DND-41 (cell line): Measurements from ENCODE around the gene KDELR1.

Source experiments
- ATAC-seq: fragments of 200-7000 bp; cut with Tn5 transposase; 3 replicates; pipeline ENCODE4 v1.9.1; 2021; ENCODE audit warnings: low read depth; ENCODE audit not compliant: insufficient read depth
- DNase-seq: peaks from one replicate; pipeline ENCODE4 v3.0.0-alpha.2; 2020
- H2AFZ ChIP-seq: 2 replicates; pipeline ENCODE4 v1.6.0; 2012; ENCODE audit warnings: low read depth, low read length
- H3K27ac ChIP-seq: 2 replicates; pipeline ENCODE4 v1.5.1; 2012; ENCODE audit warnings: low read length, inconsistent platforms
- H3K27me3 ChIP-seq: fragments of 200-600 bp; sonication (generic); 2 replicates; pipeline ENCODE4 v1.6.0; 2012; ENCODE audit warnings: low read length, mild to moderate bottlenecking, inconsistent platforms; ENCODE audit not compliant: insufficient read depth, poor library complexity
- H3K36me3 ChIP-seq: 2 replicates; pipeline ENCODE4 v1.5.1; 2012; ENCODE audit warnings: low read length, inconsistent platforms; ENCODE audit not compliant: insufficient read depth
- H3K4me1 ChIP-seq: 2 replicates; pipeline ENCODE4 v1.5.1; 2012; ENCODE audit warnings: mild to moderate bottlenecking, low read length; ENCODE audit not compliant: insufficient read depth
- H3K4me2 ChIP-seq: 2 replicates; pipeline ENCODE4 v1.6.0; 2012; ENCODE audit warnings: mild to moderate bottlenecking, moderate library complexity, low read length, inconsistent platforms; ENCODE audit not compliant: insufficient read depth
- H3K4me3 ChIP-seq, 2 experiments: fragments of 200-600 bp in 1 of 2; shearing (Covaris generic) in 1 of 2; 2 replicates each; pipeline ENCODE4 v1.5.1; 2012 to 2016; ENCODE audit warnings: inconsistent platforms in 2 of 2, low read length in 2 of 2, mild to moderate bottlenecking in 2 of 2, low read depth in 1 of 2, moderate library complexity in 1 of 2
- H3K79me2 ChIP-seq: 2 replicates; pipeline ENCODE4 v1.6.0; 2012; ENCODE audit warnings: low read length, inconsistent platforms; ENCODE audit not compliant: insufficient read depth
- H3K9ac ChIP-seq: 2 replicates; pipeline ENCODE4 v1.6.0; 2012; ENCODE audit warnings: low read depth, mild to moderate bottlenecking, inconsistent platforms, low read length, moderate library complexity
- H3K9me3 ChIP-seq: 2 replicates; pipeline ENCODE4 v1.5.1; 2012; ENCODE audit warnings: low read length, moderate library complexity, mild to moderate bottlenecking, inconsistent platforms; ENCODE audit not compliant: insufficient read depth, severe bottlenecking
- H4K20me1 ChIP-seq: 2 replicates; pipeline ENCODE4 v1.6.0; 2012; ENCODE audit warnings: low read length; ENCODE audit not compliant: insufficient read depth
- EZH2 ChIP-seq: IDR thresholded peaks from 3 replicates; pipeline ENCODE4 v1.6.1; 2012; ENCODE audit warnings: borderline replicate concordance, low read depth, mild to moderate bottlenecking, moderate library complexity, low read length, inconsistent platforms; ENCODE audit not compliant: severe bottlenecking
- TF ChIP-seq, protein P1 (sequence below): IDR thresholded peaks from 2 replicates; pipeline ENCODE4 v1.5.1; 2012; ENCODE audit warnings: borderline replicate concordance, low read length, moderate library complexity, mild to moderate bottlenecking; ENCODE audit not compliant: poor library complexity, severe bottlenecking; ENCODE audit errors: extremely low read depth

Gene KDELR1

DNA sequence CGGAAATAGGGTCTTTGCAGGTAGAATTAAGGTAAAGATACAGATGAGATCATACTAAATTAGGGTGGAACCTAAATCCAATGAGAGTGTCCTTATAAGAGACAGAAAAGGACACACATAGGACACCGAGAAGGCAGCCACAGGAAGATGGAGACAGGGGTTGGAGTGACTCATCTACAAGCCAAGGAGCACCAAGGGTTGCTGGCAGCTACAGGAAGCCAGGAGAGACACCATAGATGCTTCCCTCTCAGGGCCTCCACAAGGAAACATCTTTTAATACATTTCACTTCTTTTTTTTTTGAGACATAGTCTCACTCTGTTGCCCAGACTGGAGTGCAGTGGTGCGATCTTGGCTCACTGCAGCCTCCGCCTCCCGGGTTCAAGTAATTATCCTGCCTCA, 37.7 kb downstream of the KDELR1 start:
- H3K36me3 ChIP-seq = no peaks in the 10 kb centered on the region
- no peaks in the 10 kb centered on the region for H3K27me3 ChIP-seq
- no peaks in the 10 kb centered on the region for H3K9me3 ChIP-seq
- H4K20me1 ChIP-seq = no peaks in the 10 kb centered on the region
- no peak overlapping the region for H3K4me2 ChIP-seq
- H3K4me1 ChIP-seq = no peaks in the 10 kb centered on the region
- H2AFZ ChIP-seq = no peak overlapping the region
- no peak overlapping the region for H3K4me3 ChIP-seq
- H3K9ac ChIP-seq = no peak overlapping the region
- DNase-seq = no peak
- TF ChIP-seq, protein P1, sequence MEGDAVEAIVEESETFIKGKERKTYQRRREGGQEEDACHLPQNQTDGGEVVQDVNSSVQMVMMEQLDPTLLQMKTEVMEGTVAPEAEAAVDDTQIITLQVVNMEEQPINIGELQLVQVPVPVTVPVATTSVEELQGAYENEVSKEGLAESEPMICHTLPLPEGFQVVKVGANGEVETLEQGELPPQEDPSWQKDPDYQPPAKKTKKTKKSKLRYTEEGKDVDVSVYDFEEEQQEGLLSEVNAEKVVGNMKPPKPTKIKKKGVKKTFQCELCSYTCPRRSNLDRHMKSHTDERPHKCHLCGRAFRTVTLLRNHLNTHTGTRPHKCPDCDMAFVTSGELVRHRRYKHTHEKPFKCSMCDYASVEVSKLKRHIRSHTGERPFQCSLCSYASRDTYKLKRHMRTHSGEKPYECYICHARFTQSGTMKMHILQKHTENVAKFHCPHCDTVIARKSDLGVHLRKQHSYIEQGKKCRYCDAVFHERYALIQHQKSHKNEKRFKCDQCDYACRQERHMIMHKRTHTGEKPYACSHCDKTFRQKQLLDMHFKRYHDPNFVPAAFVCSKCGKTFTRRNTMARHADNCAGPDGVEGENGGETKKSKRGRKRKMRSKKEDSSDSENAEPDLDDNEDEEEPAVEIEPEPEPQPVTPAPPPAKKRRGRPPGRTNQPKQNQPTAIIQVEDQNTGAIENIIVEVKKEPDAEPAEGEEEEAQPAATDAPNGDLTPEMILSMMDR = no peak
- TF ChIP-seq EZH2 = no peak
- 0 out of 2 replicates have a peak, but pooled peaks cover 3% of the 10 kb centered on the region for H3K79me2 ChIP-seq
- ATAC-seq = no peak
- no peak overlapping the region for H3K27ac ChIP-seq

DNA sequence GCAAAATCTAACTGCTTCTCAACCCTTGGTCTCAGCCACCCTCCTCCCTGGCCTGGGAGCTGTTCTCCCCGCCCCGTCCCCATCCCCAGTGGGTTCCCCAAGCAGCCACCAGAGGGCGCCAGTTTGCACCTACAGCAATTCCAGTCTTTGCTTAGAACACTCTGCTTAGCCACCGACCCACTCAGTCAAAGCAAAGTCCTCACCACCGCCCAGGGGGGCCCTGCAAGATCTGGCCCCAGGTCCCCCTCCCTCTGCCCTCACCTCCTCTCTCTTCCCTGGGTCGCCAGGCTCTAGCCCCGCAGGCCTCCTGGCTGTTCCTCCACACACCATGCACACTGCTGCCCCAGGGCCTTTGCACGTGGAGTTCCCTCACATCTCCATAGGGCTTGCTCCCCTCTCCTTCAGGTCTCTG, 40.0 kb downstream of the KDELR1 start:
- Histone ChIP-seq H4K20me1 (no peaks in the 10 kb centered on the region), H2AFZ (no peak overlapping the region), H3K27me3 (no peaks in the 10 kb centered on the region), H3K9ac (no peak overlapping the region), H3K4me2 (no peak overlapping the region), H3K9me3 (no peaks in the 10 kb centered on the region), H3K4me1 (no peaks in the 10 kb centered on the region), H3K4me3 (no peak overlapping the region), H3K79me2 (0 out of 2 replicates have a peak, but pooled peaks cover 3% of the 10 kb centered on the region), H3K36me3 (no peaks in the 10 kb centered on the region; the same call in 1 of the 2 replicates), H3K27ac (no peak overlapping the region)
- ATAC-seq = peak; percentile 99
- peak; percentile 82 for DNase-seq
- no peak for TF ChIP-seq EZH2
- TF ChIP-seq, protein P1 = peak; percentile 92

DNA sequence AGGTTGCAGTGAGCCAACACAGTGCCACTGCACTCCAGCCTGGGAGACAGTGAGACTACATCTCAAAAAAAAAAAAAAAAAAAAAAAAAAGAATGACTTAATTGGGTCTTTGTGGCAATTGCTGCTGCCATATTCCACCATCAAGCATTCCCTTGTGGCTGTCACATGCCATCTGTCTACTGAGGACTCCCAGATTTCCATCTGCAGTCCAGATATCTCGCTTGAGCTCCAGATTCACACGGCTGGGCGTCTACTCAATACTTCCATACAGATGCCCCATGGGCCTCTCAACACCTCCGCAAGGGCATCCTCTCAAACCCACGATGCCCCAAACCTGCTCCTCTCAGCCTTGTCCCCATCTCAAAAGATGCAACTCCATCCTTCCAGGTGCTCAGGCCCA, 40.5 kb downstream of the KDELR1 start:
- H3K79me2 ChIP-seq = 0 out of 2 replicates have a peak, but pooled peaks cover 3% of the 10 kb centered on the region
- no peak overlapping the region for H3K27ac ChIP-seq
- TF ChIP-seq, protein P1 = no peak
- TF ChIP-seq EZH2 = no peak
- no peaks in the 10 kb centered on the region for H4K20me1 ChIP-seq
- H3K4me1 ChIP-seq = no peaks in the 10 kb centered on the region
- H3K27me3 ChIP-seq = no peaks in the 10 kb centered on the region
- H3K4me3 ChIP-seq = no peak overlapping the region
- DNase-seq (no peak), ATAC-seq (no peak)
- H3K36me3 ChIP-seq = no peaks in the 10 kb centered on the region; the same call in 1 of the 2 replicates
- H3K9ac ChIP-seq = no peak overlapping the region
- H2AFZ ChIP-seq = no peak overlapping the region
- H3K4me2 ChIP-seq = no peak overlapping the region
- H3K9me3 ChIP-seq = no peaks in the 10 kb centered on the region
